Measurements from ENCODE around the gene PIBF1. TPM values are rescaled to one million over a fixed set of nuclear protein-coding genes. Genes with fewer than 3 reads are reported as not detected.

Gene PIBF1
- total RNA-seq, 2 donors from 2014 or later: 11.5 to 18.3 TPM

DNA sequence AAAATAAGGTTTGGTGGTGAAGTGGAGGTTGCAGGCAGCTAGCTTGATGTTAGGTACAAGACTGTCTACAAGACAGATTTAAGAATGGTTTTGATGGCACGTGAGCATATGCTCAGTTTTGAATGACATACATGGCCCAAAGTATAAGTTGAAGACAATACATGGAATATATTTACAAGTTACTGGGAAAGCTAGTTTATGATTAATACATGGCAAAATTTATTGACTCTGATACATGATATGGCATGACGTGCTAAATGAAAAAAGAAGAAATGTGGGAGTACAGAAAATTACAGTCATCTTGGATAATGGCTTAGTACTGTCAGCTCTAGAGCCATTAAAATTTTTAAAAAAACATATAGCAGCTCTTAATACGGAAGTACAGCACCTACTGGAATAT is 281.2 kb downstream of the PIBF1 start:
- no peaks in the 10 kb centered on the region for H3K27me3 ChIP-seq (replicated peaks; ENCODE audit: insufficient read depth)
- no peak overlapping the region for H3K4me3 ChIP-seq
- no peaks in the 10 kb centered on the region for H3K9me3 ChIP-seq
- no peaks in the 10 kb centered on the region for H3K36me3 ChIP-seq
- H3K27ac ChIP-seq: no peak overlapping the region
- no peak for DNase-seq (ENCODE audit: low spot score)
- TF ChIP-seq, protein P1, sequence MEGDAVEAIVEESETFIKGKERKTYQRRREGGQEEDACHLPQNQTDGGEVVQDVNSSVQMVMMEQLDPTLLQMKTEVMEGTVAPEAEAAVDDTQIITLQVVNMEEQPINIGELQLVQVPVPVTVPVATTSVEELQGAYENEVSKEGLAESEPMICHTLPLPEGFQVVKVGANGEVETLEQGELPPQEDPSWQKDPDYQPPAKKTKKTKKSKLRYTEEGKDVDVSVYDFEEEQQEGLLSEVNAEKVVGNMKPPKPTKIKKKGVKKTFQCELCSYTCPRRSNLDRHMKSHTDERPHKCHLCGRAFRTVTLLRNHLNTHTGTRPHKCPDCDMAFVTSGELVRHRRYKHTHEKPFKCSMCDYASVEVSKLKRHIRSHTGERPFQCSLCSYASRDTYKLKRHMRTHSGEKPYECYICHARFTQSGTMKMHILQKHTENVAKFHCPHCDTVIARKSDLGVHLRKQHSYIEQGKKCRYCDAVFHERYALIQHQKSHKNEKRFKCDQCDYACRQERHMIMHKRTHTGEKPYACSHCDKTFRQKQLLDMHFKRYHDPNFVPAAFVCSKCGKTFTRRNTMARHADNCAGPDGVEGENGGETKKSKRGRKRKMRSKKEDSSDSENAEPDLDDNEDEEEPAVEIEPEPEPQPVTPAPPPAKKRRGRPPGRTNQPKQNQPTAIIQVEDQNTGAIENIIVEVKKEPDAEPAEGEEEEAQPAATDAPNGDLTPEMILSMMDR (IDR thresholded peaks at IDR 0.05): no peak
- no peak for ATAC-seq (ENCODE audit: insufficient number of reproducible peaks, low FRiP score, low read depth)
- H3K4me1 ChIP-seq (ENCODE audit: control insufficient read depth in 1 of 2, low read depth in 2 of 2): peaks cover 0 to 10% of the 10 kb centered on the region in 2 donors

DNA sequence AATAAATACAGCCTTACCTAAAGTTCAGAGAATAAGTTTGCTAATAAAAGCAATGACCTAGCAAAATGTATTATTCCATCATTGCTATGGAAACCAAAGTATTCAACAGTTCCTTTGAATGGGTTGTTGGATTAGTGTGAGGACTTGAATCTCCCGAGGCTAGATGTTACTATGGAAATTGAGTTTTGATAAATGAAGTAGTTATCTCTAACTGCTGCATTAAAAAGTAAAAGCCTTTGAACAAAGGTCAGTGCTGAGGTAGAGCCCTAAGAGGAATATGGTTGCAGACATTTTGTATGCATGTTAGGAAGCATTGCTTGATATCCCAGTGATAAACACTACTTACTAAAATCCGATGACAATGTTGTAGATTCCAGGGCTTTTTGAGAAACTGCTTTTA is 283.1 kb downstream of the PIBF1 start:
- DNase-seq (ENCODE audit: low spot score) (no peak), ATAC-seq (ENCODE audit: insufficient number of reproducible peaks, low FRiP score, low read depth) (no peak)
- H3K9me3 ChIP-seq: no peaks in the 10 kb centered on the region
- H3K27ac ChIP-seq: no peak overlapping the region
- H3K27me3 ChIP-seq (replicated peaks; ENCODE audit: insufficient read depth): no peaks in the 10 kb centered on the region
- H3K4me3 ChIP-seq: no peak overlapping the region
- H3K36me3 ChIP-seq: no peaks in the 10 kb centered on the region
- H3K4me1 ChIP-seq (ENCODE audit: control insufficient read depth in 1 of 2, low read depth in 2 of 2): peaks cover 0 to 9% of the 10 kb centered on the region in 2 donors
- TF ChIP-seq, protein P1 (IDR thresholded peaks at IDR 0.05): no peak

DNA sequence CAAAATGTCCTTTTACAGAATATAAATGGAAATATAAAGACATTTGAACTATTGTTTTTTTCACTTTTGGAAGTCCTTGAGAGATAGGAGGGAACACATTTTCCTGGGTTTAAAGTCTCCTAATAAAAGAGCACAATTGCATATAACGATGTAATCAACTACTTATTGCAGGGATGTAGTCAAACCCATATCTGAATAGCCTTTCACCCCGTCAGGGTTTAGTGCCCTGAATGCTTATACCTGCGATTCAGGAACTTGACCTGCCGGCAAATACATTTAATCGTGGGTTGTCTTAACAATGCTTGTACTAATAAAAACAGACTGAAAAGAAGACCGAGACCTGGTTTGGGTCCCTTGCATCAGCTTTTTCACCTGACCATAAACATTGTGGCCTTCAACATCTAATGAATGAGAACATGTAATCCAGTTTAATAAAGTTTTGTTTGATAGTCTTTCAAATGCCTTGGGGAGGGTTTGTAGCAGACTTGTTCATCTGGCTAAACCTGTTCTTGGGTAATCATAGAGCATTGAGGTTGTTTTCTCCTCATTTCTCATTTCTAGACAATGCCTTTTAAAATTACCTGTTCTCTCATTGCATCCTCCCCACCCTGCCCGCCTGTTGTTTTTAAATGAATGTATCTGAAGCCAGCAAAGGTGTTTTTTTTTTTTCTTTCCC is 283.9 kb downstream of the PIBF1 start:
- no peak overlapping the region for H3K27ac ChIP-seq
- H3K27me3 ChIP-seq (replicated peaks; ENCODE audit: insufficient read depth): no peaks in the 10 kb centered on the region
- ATAC-seq (ENCODE audit: insufficient number of reproducible peaks, low FRiP score, low read depth) (no peak), DNase-seq (ENCODE audit: low spot score) (no peak)
- TF ChIP-seq, protein P1 (IDR thresholded peaks at IDR 0.05): no peak
- no peaks in the 10 kb centered on the region for H3K9me3 ChIP-seq
- no peaks in the 10 kb centered on the region for H3K36me3 ChIP-seq
- H3K4me3 ChIP-seq: no peak overlapping the region
- peaks cover 0 to 7% of the 10 kb centered on the region in 2 donors for H3K4me1 ChIP-seq (ENCODE audit: control insufficient read depth in 1 of 2, low read depth in 2 of 2)

Other genes with a start within 250 kb of the PIBF1 start
- 1 to 10 TPM; 5.1 to 8.0 TPM for gene MZT1, start 54.5 kb upstream of the PIBF1 start, total RNA-seq
- 1 to 10 TPM; 2.6 to 9.9 TPM for gene BORA, start 54.2 kb upstream of the PIBF1 start, total RNA-seq
- 10 to 100 TPM; 21.1 to 32.0 TPM for gene DIS3, start 233 bp upstream of the PIBF1 start, total RNA-seq

Data from thoracic aorta (tissue), 2 donors.